H9 (cell line): ENCODE results near the gene HBZ. TPM values are rescaled to one million over a fixed set of nuclear protein-coding genes. Genes with fewer than 3 reads are reported as not detected.
A peak's percentile ranks its signal among the peaks of the same experiment; 100 is the strongest.

Source experiments
- DNase-seq: peaks from one replicate; pipeline ENCODE4 v3.0.0-alpha.2; 2017
- H2AFZ ChIP-seq: one replicate; pipeline ENCODE4 v1.6.1; 2013; ENCODE audit warnings: mild to moderate bottlenecking, low read length, control low read depth, moderate library complexity
- H2AK5ac ChIP-seq: 2 replicates; pipeline ENCODE4 v1.6.1; 2013; ENCODE audit warnings: low read length, control low read depth, mixed read lengths; ENCODE audit not compliant: insufficient read length
- H2BK120ac ChIP-seq: one replicate; pipeline ENCODE4 v1.6.1; 2013; ENCODE audit warnings: low read depth, mild to moderate bottlenecking, low read length, control low read depth, inconsistent platforms; ENCODE audit not compliant: poor library complexity, severe bottlenecking
- H2BK12ac ChIP-seq: 2 replicates; pipeline ENCODE4 v1.6.1; 2013; ENCODE audit warnings: low read length, control low read depth, mixed read lengths, low read depth; ENCODE audit not compliant: insufficient read length
- H2BK15ac ChIP-seq: 2 replicates; pipeline ENCODE4 v1.6.1; 2013; ENCODE audit warnings: low read depth, low read length, control low read depth
- H2BK20ac ChIP-seq: one replicate; pipeline ENCODE4 v1.6.1; 2013; ENCODE audit warnings: low read depth, mild to moderate bottlenecking, low read length, control low read depth, inconsistent platforms; ENCODE audit not compliant: poor library complexity, severe bottlenecking
- H2BK5ac ChIP-seq: 2 replicates; pipeline ENCODE4 v1.6.1; 2013; ENCODE audit warnings: low read length, control low read depth, mixed read lengths; ENCODE audit not compliant: insufficient read length
- H3K14ac ChIP-seq: 2 replicates; pipeline ENCODE4 v1.6.1; 2013; ENCODE audit warnings: low read length, control low read depth; ENCODE audit not compliant: insufficient read depth
- H3K18ac ChIP-seq: 2 replicates; pipeline ENCODE4 v1.6.1; 2013; ENCODE audit warnings: low read depth, mild to moderate bottlenecking, mixed read lengths, low read length, control low read depth; ENCODE audit not compliant: insufficient read length
- H3K23ac ChIP-seq: 2 replicates; pipeline ENCODE4 v1.6.1; 2013; ENCODE audit warnings: low read length, control low read depth, mixed read lengths, low read depth; ENCODE audit not compliant: insufficient read length
- H3K23me2 ChIP-seq: 2 replicates; pipeline ENCODE4 v1.6.1; 2013; ENCODE audit warnings: low read depth, mild to moderate bottlenecking, mixed read lengths, low read length, control low read depth; ENCODE audit not compliant: insufficient read length, poor library complexity, severe bottlenecking
- H3K27ac ChIP-seq: 2 replicates; pipeline ENCODE4 v1.5.1; 2013; ENCODE audit warnings: low read length, control low read depth, mixed read lengths, low read depth; ENCODE audit not compliant: insufficient read length
- H3K27me3 ChIP-seq: 2 replicates; pipeline ENCODE4 v1.6.1; 2013; ENCODE audit warnings: low read length, control low read depth, inconsistent platforms; ENCODE audit not compliant: insufficient read depth
- H3K4ac ChIP-seq: 2 replicates; pipeline ENCODE4 v1.6.1; 2013; ENCODE audit warnings: low read depth, mild to moderate bottlenecking, control low read depth, inconsistent platforms, low read length, moderate library complexity
- H3K4me1 ChIP-seq: 2 replicates; pipeline ENCODE4 v1.6.1; 2013; ENCODE audit warnings: low read length, control low read depth, inconsistent platforms; ENCODE audit not compliant: insufficient read depth
- H3K4me2 ChIP-seq: 2 replicates; pipeline ENCODE4 v1.6.1; 2013; ENCODE audit warnings: low read length, control low read depth, mixed read lengths; ENCODE audit not compliant: insufficient read length, insufficient read depth
- H3K56ac ChIP-seq: 2 replicates; pipeline ENCODE4 v1.6.1; 2013; ENCODE audit warnings: low read depth, mild to moderate bottlenecking, mixed read lengths, low read length, control low read depth; ENCODE audit not compliant: insufficient read length
- H3K79me1 ChIP-seq: 2 replicates; pipeline ENCODE4 v1.6.1; 2013; ENCODE audit warnings: low read depth, mild to moderate bottlenecking, moderate library complexity, low read length, control low read depth, inconsistent platforms; ENCODE audit not compliant: insufficient read depth, poor library complexity, severe bottlenecking
- H3K79me2 ChIP-seq: 2 replicates; pipeline ENCODE4 v1.6.1; 2013; ENCODE audit warnings: low read length, control low read depth, inconsistent platforms; ENCODE audit not compliant: insufficient read depth
- H3K9ac ChIP-seq: 2 replicates; pipeline ENCODE4 v1.6.1; 2013; ENCODE audit warnings: low read length, control low read depth, mixed read lengths; ENCODE audit not compliant: insufficient read length; ENCODE audit errors: extremely low read depth
- H3K9me3 ChIP-seq: one replicate; pipeline ENCODE4 v1.6.1; 2013; ENCODE audit warnings: low read depth, low read length, inconsistent platforms; ENCODE audit not compliant: control insufficient read depth
- H3T11ph ChIP-seq: one replicate; pipeline ENCODE4 v1.6.1; 2013; ENCODE audit warnings: mild to moderate bottlenecking, low read length, control low read depth, inconsistent platforms
- H4K20me1 ChIP-seq: one replicate; pipeline ENCODE4 v1.6.1; 2013; ENCODE audit not compliant: control insufficient read depth, insufficient read length, insufficient read depth
- H4K5ac ChIP-seq: 2 replicates; pipeline ENCODE4 v1.6.1; 2013; ENCODE audit warnings: low read depth, mild to moderate bottlenecking, mixed read lengths, low read length, control low read depth; ENCODE audit not compliant: insufficient read length
- H4K8ac ChIP-seq: replicated peaks from 2 replicates; pipeline ENCODE4 v1.6.1; 2013; ENCODE audit warnings: low read length, control low read depth, mixed read lengths, low read depth; ENCODE audit not compliant: insufficient read length
- H4K91ac ChIP-seq: 2 replicates; pipeline ENCODE4 v1.6.1; 2013; ENCODE audit warnings: low read depth, mild to moderate bottlenecking, moderate library complexity, mixed read lengths, low read length, control low read depth; ENCODE audit not compliant: insufficient read length
- H3K27ac Mint-ChIP-seq, 3 experiments: 2 replicates in 2 of 3; 3 replicates in 1 of 3; pipeline ENCODE4 v1.8.0; 2020 to 2021; ENCODE audit warnings: mixed read lengths in 3 of 3, mild to moderate bottlenecking in 1 of 3, moderate library complexity in 1 of 3
- H3K27me3 Mint-ChIP-seq: 2 replicates; pipeline ENCODE4 v1.8.0; 2021; ENCODE audit warnings: low read depth, mild to moderate bottlenecking, moderate library complexity, mixed read lengths
- H3K36me3 Mint-ChIP-seq, 3 experiments: 2 replicates in 2 of 3; 3 replicates in 1 of 3; pipeline ENCODE4 v1.8.0; 2020 to 2021; ENCODE audit warnings: low read depth in 3 of 3, mixed read lengths in 3 of 3; ENCODE audit not compliant: insufficient read depth in 1 of 3
- H3K4me1 Mint-ChIP-seq, 2 experiments: 2 replicates each; pipeline ENCODE4 v1.8.0; 2020; ENCODE audit warnings: mixed read lengths in 2 of 2
- H3K4me3 Mint-ChIP-seq, 2 experiments: 2 replicates in 1 of 2; 3 replicates in 1 of 2; pipeline ENCODE4 v1.8.0; 2020 to 2021; ENCODE audit warnings: mild to moderate bottlenecking in 2 of 2, mixed read lengths in 2 of 2, moderate library complexity in 1 of 2
- H3K9me3 Mint-ChIP-seq, 2 experiments: 2 replicates in 1 of 2; 3 replicates in 1 of 2; pipeline ENCODE4 v1.8.0; 2020; ENCODE audit warnings: mild to moderate bottlenecking in 2 of 2, mixed read lengths in 2 of 2, moderate library complexity in 1 of 2
- WGBS: extraction: QIAGEN DNeasy Blood & Tissue Kit; methylation state at CpG from one replicate; pipeline ENCODE4 v1.1.7; 2013; ENCODE audit warnings: missing lambda C conversion rate, low lambda C conversion rate, mixed read lengths; ENCODE audit not compliant: insufficient read length; ENCODE audit errors: extremely low coverage; 5-methylcytosine and 5-hydroxymethylcytosine counted together
- total RNA-seq: library from RNA; stranded (reverse); gene quantifications from 2 replicates; pipeline ENCODE4 v1.2.1, GENCODE V29; 2021
- TF ChIP-seq, protein P1 (sequence below): fragments of 200-600 bp; sonication (generic); conservative IDR thresholded peaks from 3 replicates; pipeline ENCODE4 v1.8.0; 2021; ENCODE audit warnings: antibody characterized with exemption, mild to moderate bottlenecking

Gene HBZ
- total RNA-seq, 1 experiment from 2014 or later = not detected

DNA sequence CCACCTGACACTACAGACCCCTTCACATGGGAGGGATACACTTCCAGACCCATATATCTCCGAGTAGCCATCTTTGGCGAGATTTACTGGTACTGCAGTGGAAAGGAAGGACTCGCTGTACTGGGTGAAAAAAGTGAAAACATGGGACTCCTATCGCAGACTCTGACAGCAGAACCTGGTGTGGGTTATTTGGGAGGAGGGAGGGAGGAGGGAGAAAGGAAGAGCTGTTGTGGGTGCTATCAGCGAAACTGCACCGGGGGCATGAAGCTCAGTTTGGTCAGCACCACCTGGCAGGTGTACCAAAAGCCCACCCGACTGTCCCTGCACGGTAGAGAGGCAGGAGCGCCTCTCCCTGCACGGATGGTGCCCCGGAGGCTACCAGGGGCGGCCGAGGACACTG, 32.8 kb downstream of the HBZ start:
- H3K4me3 Mint-ChIP-seq = peak overlapping the region in 1 of 2 experiments; percentile 24; a peak in 1 of 5 replicates
- no peak overlapping the region for H3K9ac ChIP-seq
- peaks cover 5% of the 10 kb centered on the region for H3K23me2 ChIP-seq
- no peak overlapping the region for H3K18ac ChIP-seq
- H3K9me3 Mint-ChIP-seq = no peaks in the 10 kb centered on the region; a peak in 1 of 5 replicates
- no peak overlapping the region for H2BK5ac ChIP-seq
- no peaks in the 10 kb centered on the region for H3K9me3 ChIP-seq
- no peak overlapping the region for H4K5ac ChIP-seq
- no peak overlapping the region for H3K56ac ChIP-seq
- no peaks in the 10 kb centered on the region; the same call in 1 of the 2 replicates for H3K27me3 ChIP-seq
- no peaks in the 10 kb centered on the region for H3K4me1 Mint-ChIP-seq
- H2BK15ac ChIP-seq = no peak overlapping the region
- no peak overlapping the region for H2AFZ ChIP-seq
- no peak overlapping the region for H4K91ac ChIP-seq
- peaks cover 4% of the 10 kb centered on the region for H3K27me3 Mint-ChIP-seq
- DNase-seq = no peak
- no peak overlapping the region for H3K4me2 ChIP-seq
- H2BK120ac ChIP-seq = no peak overlapping the region
- H3K79me2 ChIP-seq = no peaks in the 10 kb centered on the region
- no peaks in the 10 kb centered on the region for H3K79me1 ChIP-seq
- TF ChIP-seq, protein P1, sequence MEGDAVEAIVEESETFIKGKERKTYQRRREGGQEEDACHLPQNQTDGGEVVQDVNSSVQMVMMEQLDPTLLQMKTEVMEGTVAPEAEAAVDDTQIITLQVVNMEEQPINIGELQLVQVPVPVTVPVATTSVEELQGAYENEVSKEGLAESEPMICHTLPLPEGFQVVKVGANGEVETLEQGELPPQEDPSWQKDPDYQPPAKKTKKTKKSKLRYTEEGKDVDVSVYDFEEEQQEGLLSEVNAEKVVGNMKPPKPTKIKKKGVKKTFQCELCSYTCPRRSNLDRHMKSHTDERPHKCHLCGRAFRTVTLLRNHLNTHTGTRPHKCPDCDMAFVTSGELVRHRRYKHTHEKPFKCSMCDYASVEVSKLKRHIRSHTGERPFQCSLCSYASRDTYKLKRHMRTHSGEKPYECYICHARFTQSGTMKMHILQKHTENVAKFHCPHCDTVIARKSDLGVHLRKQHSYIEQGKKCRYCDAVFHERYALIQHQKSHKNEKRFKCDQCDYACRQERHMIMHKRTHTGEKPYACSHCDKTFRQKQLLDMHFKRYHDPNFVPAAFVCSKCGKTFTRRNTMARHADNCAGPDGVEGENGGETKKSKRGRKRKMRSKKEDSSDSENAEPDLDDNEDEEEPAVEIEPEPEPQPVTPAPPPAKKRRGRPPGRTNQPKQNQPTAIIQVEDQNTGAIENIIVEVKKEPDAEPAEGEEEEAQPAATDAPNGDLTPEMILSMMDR = no peak
- peaks cover 24 to 43% (median 37%) of the 10 kb centered on the region in 3 experiments for H3K36me3 Mint-ChIP-seq
- H3K14ac ChIP-seq = no peak overlapping the region
- no peak overlapping the region for H3K4ac ChIP-seq
- no peak overlapping the region for H2BK12ac ChIP-seq
- no peaks in the 10 kb centered on the region for H3K4me1 ChIP-seq
- H3K27ac ChIP-seq = no peak overlapping the region
- H2AK5ac ChIP-seq = no peak overlapping the region
- H4K20me1 ChIP-seq = no peaks in the 10 kb centered on the region
- H3K23ac ChIP-seq = no peak overlapping the region
- H4K8ac ChIP-seq = no peak overlapping the region
- WGBS = no CpG with 5 or more reads among the region's 13 CpGs
- H2BK20ac ChIP-seq = no peak overlapping the region
- H3K27ac Mint-ChIP-seq = 0 out of 7 replicates have a peak overlapping the region, but pooled peaks of 1 of the 3 experiments have one; percentile 59
- no peak overlapping the region for H3T11ph ChIP-seq
